GM21717 (cell line): ENCODE measurements around the gene RAD54L2.
"Not testable (repeated sequence)": the region's sequence is repeated elsewhere in the genome, so short reads cannot be mapped to it uniquely, and the experiment has no call there.

Source experiments
- ATAC-seq: cut with Tn5 transposase; IDR thresholded peaks from one replicate; pipeline ENCODE4 v1.9.1; 2021; ENCODE audit warnings: mild to moderate bottlenecking, moderate library complexity; ENCODE audit not compliant: unreplicated experiment

Gene RAD54L2, protein sequence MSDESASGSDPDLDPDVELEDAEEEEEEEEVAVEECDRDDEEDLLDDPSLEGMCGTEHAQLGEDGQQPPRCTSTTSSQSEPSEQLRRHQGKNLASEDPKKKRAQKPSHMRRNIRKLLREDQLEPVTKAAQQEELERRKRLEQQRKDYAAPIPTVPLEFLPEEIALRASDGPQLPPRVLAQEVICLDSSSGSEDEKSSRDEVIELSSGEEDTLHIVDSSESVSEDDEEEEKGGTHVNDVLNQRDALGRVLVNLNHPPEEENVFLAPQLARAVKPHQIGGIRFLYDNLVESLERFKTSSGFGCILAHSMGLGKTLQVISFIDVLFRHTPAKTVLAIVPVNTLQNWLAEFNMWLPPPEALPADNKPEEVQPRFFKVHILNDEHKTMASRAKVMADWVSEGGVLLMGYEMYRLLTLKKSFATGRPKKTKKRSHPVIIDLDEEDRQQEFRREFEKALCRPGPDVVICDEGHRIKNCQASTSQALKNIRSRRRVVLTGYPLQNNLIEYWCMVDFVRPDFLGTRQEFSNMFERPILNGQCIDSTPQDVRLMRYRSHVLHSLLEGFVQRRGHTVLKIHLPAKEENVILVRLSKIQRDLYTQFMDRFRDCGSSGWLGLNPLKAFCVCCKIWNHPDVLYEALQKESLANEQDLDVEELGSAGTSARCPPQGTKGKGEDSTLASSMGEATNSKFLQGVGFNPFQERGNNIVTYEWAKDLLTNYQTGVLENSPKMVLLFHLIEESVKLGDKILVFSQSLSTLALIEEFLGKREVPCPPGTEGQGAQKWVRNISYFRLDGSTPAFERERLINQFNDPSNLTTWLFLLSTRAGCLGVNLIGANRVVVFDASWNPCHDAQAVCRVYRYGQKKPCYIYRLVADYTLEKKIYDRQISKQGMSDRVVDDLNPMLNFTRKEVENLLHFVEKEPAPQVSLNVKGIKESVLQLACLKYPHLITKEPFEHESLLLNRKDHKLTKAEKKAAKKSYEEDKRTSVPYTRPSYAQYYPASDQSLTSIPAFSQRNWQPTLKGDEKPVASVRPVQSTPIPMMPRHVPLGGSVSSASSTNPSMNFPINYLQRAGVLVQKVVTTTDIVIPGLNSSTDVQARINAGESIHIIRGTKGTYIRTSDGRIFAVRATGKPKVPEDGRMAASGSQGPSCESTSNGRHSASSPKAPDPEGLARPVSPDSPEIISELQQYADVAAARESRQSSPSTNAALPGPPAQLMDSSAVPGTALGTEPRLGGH (N-terminal part only)

DNA sequence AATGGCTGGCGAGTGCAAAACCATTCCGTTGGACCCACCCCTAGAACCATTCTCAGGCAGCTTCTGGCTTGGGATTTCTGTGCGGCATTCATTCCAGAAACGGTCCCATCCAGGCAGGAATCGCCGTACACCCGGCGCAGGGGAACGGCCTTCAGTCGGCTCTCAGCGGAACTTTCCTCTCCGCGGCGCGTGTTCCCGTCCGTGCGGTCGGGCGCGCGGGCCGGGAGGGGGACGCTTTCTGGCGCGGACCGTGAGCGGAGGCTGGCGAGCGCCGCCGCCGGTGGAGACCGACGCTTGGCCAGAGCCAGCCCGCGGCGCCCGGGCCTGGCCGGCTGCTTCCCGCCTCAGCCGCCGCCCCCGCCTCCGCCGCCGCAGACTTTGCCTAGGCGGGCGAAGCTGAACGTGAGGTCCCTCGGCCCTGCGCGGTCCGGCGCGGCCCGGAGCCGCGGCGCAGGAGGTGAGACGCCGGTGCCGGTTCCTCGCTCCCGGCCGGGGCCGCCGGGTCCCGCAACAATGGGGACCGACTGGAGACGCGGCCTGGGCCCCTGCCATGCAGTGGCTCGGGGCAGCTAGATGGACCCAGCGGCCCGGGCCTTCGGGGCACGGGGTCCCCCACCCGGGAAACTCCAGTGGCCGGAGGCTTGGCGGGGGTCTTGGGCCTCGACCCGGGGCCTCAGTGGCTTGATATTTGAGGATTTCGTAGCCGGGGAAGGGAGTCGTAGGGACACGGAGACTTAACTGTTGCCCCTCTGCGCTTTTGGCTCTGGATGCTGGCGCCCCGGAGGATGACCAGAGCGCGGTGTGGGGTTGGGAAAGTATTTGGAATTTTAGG, at the start of gene RAD54L2:
TSS of gene RAD54L2 (plus strand) at position 261 of the 832 bp plus-strand sequence. CDS start 51,702 bp downstream, outside the sequence.
- peak; percentile 78 for ATAC-seq

DNA sequence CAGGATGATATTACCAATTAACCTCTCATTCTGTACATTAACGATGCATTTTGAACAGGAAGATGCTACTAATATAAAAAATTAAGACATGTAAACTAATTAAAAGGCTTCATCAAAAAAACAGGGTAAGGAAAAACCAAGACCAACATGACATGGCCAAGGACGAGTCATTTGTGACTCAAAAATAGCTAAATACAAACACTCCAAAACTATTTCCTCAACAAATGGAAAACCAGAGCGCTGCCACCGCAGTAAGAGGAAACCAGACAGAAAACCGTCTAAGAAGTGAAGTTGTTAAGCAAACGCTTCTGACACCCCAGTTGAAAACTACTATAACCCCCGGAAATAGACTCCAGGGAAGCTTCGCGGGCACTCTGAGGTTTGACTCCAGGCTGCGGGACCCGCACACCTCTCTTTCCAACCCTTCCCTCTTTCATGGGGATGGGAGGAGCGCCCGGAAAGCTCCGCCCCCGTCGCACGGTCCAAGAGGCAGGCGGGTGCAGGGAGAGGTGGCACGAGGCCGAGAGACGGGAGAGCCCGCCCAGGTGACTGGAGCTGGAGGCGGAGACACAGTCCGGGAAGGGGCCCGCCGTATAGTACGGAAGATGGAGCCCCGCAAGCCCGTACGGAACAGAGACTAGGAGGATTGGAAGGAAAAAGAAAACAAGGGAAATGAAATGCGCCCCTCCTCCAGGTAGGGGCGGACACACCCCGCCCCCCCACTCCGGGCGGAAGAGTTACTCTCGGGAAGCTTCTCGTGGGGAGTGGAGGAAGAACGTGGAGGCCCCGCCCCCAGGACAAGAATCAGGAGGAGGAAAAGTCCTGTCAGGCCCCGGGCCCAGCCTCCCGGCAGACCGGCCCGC, 39.4 kb upstream of the RAD54L2 start:
- peak; percentile 66 for ATAC-seq

DNA sequence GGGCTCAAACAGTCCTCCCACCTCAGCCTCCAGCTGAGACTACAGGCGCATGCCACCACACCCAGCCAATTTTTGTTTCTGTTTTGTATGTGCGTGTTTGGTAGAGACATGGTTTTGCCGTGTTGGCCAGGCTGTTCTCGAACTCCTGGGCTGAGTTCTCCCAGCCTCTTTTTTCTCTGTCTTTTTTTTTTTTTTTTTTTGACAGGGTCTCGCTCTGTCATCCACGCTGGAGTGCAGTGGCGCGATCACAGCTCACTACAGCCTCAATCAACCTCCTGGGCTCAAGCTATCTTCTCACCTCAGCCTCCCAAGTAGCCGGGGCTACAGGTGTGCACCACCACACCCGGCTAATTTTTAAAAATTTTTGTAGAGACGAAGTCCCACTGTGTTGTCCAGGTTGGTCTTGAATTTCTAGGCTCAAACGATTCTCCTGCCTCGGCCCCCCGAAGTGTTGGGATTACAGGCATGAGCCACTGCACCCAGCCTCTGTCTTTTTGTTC, 37.8 kb upstream of the RAD54L2 start:
- no peak for ATAC-seq

DNA sequence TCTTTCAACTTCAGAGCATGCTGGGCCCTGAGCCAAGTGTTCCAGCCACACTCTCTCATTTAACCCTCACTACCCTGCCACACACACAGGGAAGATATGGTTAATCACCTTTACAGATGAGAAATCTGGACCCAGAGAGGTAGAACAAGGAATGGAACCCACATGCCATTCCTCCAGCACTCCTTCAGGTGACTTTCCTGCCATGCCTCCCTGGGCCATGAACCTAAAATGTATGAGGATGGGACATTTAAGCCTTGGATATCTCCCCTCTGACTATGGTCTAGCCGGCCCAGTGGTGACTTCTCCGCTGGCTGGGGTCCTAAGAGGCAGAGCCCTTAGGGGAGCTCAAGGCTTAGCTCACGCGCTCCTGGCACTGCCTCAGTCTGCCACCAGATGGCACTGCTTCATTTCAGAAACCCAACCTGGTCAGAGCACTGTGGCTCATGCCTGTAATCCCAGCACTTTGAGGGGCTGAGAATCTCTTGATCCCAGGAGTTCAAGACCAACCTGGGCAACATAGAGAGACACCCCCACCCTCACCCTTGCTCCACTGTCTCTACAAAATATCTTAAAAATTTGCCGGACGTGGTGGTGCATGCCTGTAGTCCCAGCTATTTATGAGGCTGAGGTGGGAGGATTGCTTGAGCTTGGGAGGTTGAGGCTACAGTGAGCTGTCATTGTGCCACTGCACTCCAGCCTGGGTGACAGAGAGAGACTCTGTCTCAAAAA, 36.5 kb upstream of the RAD54L2 start:
- no peak for ATAC-seq

DNA sequence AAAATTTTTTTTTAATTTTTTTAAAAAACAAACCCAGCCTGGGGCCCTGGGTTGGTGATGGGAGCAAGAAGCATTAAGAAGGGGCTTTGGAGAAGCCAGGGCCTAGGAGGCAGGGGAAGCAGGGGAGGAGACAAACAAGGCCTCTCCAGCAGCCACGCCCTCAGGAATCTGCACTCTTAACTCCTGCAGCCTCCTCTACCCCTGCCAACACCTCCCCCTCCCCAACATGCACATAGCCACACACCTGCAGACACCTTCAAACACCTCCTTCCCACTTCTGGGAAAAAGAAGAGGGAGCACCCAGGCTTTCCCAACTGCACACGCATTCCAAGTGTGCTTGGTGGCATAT, 36.0 kb upstream of the RAD54L2 start:
- ATAC-seq: no peak

- ATAC-seq: no peak
Observed at GRCh38 chr3:51503007-51503406, 35.5 kb upstream of the RAD54L2 start.

DNA sequence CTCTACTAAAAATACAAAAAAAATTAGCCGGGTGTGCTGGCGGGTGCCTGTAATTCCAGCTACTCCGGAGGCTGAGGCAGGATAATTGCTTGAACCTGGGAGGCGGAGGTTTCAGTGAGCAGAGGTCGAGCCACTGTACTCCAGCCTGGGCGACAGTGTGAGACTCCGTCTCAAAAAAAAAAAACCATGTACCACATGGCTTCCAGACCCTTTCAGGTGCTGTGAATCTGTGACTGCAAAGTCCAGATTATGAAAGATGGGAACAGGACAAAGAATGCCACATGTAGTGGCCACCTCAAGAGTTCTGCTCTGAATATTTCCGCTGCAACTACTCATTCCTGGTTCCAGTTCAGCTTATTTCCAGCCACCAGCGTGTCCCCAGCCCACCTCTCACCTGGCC, 30.3 kb upstream of the RAD54L2 start:
- no peak for ATAC-seq

GRCh38 chr3:51510996-51511395, 27.5 kb upstream of the RAD54L2 start:
- ATAC-seq: no peak

GRCh38 chr3:51514210-51514609, 24.3 kb upstream of the RAD54L2 start:
- ATAC-seq: no peak

- ATAC-seq: no peak
Observed at GRCh38 chr3:51519848-51520247, 18.7 kb upstream of the RAD54L2 start.

DNA sequence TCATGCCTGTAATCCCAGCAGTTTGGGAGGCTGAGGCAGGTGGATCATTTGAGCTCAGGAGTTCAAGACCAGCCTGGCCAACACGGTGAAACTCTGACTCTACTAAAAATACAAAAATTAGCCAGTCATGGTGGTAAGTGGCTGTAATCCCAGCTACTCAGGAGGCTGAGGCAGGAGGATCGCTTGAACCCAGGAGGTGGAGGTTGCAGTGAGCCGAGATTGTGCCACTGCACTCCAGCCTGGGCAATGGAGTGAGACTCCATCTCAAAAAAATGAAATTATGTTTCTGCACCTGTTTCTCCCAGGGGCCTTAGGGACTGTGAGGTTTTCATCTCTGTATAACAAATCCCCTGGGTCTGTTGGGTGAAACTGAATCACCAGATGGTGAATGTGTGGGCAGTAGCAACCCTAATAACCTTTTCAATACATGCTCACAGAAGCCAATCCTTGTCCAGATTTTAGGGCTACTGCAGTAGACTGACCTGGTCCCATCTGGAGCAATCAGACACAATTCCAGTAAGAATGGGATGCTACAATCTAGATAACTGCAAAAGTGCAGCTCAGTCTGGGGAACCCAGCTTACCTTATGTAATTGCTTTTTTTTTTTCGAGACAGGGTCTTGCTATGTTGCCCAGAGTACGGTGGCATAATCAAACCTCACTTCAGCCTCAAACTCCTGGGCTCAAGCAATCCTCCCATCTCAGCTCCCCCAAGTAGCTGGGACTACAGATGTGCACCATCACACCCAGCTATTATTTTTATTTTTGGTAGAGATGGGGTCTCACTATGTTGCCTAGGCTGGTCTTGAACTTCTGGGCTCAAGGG, 17.4 kb upstream of the RAD54L2 start:
- ATAC-seq: peak; percentile 53

GRCh38 chr3:51522273-51522962, 16.1 kb upstream of the RAD54L2 start:
- no peak for ATAC-seq

- ATAC-seq: not testable (repeated sequence)
Observed at GRCh38 chr3:51524874-51525273, 13.6 kb upstream of the RAD54L2 start.

- ATAC-seq: no peak
Observed at GRCh38 chr3:51530485-51530884, 8.0 kb upstream of the RAD54L2 start.

GRCh38 chr3:51535146-51536019, 3.1 kb upstream of the RAD54L2 start:
- no peak for ATAC-seq

DNA sequence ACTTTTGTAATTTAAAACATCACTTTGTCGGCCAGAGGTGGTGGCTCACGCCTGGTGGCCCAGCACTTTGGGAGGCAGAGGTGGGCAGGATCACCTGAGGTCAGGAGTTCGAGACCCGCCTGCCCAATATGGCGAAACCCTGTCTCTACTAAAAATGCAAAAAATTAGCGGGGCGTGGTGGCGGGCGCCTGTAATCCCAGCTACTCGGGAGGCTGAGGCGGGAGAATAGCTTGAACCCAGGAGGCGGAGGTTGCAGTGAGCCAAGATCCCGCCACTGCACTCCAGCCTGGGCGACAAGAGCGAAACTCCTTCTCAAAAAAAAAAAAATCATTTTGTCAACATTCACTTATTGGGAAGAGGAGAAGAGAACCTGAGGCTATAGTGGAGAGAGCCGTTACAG, 888 bp upstream of the RAD54L2 start:
- ATAC-seq: not testable (repeated sequence)
